Measurements from ENCODE around the gene PACSIN1.

The PACSIN1 gene

DNA sequence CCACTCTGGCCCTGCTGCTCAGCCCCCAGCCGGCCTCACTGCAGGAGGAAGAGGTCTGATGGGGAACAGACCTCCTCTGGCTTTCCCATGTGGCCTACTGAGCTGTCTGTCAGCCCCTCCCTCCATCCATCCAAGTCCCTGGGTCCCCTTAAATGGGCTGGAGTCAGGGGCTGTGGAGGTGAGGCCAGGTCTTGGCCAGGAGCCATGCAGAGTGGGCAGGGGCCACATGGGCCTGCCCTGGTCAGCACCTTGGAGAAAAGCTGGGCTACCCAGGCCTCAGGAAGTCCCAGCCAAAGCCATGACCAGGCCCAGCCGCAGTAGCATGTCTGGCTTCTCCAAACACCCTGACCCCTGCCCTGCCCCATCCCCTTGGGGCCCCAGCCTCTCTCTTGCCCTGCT is 83.9 kb downstream of the PACSIN1 start:
- no peak for DNase-seq
- in situ Hi-C loops (cut with HindIII; ENCODE audit: low pct_ligation_motif_present, low pct_unique_long_range_greater_than_20kb, low sequenced_read_pairs), result no loop called here

DNA sequence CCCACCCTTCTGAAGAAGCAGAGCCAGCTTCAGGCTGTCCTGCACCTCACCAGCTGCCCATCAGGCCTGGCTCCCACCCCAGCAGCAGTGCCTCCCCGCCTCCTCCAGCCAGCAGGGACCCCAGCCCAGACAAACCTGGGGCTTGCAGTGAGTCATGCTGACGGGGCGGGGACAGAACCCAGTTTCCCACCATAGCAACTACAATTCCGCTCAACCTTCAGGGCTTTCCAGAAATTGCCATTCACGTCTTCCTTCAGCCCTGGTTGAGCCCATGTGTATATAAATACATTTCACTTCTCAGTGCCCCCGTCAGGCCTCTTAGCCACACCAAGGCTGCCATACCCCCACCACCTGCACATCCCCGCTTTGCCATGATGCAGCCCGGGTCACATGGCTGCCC is 85.8 kb downstream of the PACSIN1 start:
- no peak for DNase-seq
- in situ Hi-C loops (cut with HindIII; ENCODE audit: low pct_ligation_motif_present, low pct_unique_long_range_greater_than_20kb, low sequenced_read_pairs), result no loop called here

DNA sequence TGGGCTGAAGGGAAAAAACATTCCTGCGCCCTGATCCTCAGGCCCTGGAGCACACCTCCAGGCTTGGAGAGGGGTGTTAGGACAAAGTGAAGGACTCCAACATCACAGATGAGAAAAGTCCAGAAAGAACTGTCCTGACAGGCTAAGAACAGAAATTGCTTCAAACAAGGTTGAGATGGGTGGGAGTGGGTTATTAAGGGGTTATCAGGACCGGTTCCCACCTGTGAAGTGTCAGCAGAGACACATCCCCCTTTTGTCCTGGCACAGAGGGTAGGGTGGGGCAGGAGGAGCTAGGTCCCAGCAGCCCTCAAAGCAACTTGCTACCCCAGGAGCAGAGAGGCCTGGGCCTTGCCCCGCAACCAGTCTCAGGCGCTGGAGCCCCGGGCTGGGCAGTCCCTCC is 86.7 kb downstream of the PACSIN1 start:
- DNase-seq, result no peak
- in situ Hi-C loops (cut with HindIII; ENCODE audit: low pct_ligation_motif_present, low pct_unique_long_range_greater_than_20kb, low sequenced_read_pairs), result no loop called here

DNA sequence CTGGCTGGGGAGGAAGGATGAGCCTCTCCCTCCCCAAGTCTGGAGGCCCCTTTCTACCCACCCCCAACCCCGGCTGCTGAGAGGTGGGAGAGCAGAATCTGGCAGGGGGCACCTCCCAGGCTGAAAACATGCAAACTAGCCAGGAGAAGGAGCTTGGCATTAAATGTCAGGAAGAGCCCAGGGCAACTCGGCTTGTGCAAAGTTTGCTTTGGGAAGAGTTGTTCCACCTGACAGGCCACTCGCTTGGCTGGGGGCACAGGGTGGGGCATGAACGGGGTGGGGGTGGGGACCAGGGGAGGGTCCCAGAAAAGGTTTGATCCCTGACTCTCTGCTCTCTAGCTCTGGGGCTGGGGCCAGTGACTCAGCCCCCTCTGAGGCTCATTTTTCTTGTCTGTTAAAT is 87.3 kb downstream of the PACSIN1 start:
- DNase-seq, result no peak
- in situ Hi-C loops (cut with HindIII; ENCODE audit: low pct_ligation_motif_present, low pct_unique_long_range_greater_than_20kb, low sequenced_read_pairs), result no loop called here

DNA sequence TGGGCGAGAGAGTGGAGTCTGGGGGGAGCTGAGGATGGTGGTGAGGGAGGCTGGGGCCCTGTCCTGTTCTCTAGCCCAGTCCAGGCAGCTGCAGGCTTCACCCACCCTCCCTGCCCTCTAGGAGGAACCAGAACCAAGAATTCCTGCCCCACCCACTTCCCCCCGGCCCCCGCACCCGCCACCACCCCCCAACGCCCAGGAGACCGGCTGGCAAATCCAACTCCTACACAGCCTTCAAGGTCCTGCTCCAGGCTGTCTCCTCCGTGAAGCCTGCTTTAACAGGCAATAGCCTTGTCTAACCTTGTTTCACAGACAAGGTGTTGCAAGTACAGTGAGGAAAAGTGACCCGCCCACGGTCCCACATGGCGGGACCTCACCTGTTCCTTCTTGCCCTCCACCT is 87.9 kb downstream of the PACSIN1 start:
- DNase-seq, result no peak
- in situ Hi-C loops (cut with HindIII; ENCODE audit: low pct_ligation_motif_present, low pct_unique_long_range_greater_than_20kb, low sequenced_read_pairs), result no loop called here

DNA sequence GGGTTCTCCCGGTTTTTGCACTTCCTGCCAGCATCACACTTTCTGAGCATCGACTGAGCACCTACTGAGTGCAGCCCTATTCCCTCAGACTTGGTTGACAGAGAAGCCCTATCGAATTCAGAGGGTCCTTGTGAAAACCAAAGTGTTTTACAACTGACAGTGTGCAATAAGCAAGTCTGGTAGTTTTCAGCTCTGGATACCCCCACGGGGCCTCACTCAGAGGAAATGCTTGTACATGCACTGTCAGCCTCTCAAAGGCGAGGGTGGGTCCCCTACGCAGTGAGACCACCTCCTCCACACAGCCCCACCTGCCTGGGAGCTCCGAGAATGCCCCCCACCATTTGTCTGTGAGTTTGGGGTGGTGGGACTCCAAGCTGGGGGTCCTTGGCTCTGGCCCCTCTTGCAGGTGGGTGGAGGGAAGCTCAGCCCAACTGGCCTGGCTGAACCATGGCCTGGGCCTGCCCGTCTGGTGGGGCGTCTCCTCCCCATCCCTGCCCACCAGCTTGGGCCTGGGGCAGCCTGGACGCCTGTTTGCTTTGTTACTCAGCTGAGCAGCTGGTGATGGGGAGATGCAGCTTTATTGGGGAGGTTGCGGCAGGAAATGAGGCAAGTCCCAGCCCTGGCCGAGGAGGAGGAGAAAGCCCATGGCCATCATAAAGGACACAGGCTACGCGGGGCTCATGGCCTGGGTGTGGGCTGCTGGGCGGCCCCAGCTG is 88.6 kb downstream of the PACSIN1 start:
- in situ Hi-C loops (cut with HindIII; ENCODE audit: low pct_ligation_motif_present, low pct_unique_long_range_greater_than_20kb, low sequenced_read_pairs), result no loop called here
- DNase-seq, result no peak

DNA sequence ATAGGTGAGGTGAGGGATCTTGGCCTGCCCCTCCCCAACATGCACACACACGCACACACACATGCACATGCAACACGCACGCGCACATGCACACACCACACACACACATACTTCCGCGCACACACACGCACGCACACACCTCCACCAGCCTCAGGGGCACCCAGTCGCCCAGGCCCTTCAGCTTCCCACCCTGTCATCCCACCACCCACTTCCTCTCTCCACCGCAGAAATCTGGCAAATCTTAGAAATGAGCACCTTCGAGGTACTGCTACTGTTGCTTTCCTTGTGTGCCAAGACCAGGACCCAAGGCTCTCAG is 89.1 kb downstream of the PACSIN1 start:
- in situ Hi-C loops (cut with HindIII; ENCODE audit: low pct_ligation_motif_present, low pct_unique_long_range_greater_than_20kb, low sequenced_read_pairs), result no loop called here
- no peak for DNase-seq

DNA sequence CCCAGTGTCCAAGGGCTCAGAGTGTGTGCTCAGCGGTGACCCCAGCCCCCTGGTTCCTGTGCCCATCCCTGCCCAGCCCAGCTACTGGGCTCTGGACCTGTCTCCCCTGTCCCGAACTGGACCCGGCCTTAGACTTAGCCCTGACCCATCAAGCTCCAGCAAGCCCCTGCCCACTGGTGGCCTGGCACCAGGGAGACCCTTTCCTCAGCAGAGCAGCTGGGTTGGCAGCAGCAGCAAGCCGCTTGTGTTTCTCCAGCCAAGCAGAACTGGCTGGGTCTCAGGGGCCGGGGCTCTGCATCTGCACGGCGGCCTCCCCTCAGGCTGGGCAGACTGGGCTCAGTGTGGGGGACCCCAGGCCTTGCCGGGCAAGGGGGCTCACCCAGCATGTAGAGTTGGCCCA is 89.5 kb downstream of the PACSIN1 start:
- DNase-seq, result no peak
- in situ Hi-C loops (cut with HindIII; ENCODE audit: low pct_ligation_motif_present, low pct_unique_long_range_greater_than_20kb, low sequenced_read_pairs), result no loop called here

DNA sequence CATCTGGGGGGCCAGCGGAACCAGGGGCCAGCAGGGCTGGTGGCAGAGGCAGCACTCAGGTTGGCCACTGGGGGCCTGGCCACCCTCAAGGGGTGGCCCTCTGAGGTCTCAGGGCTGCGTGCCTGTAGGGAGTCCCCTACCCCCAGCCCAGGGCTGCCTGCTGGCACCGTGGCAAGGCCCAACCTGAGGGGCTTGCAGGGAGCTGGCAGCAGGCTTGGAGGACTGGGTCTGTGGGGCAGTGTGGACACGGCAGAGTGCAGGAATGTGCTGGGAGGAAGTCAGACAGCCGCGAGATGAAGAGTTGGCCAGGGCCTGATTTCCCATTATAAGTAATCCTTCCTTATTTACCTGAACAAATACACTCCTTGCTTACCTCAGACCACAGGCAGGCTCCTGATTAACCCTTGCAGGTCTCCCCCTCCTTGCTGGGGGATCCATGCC is 90.2 kb downstream of the PACSIN1 start, which contains the start of gene SPDEF:
SPDEF (minus strand) TSS at position 299 of the 441 bp plus-strand sequence. CDS start 11,874 bp downstream, outside the sequence.
- DNase-seq, result no peak
- in situ Hi-C loops (cut with HindIII; ENCODE audit: low pct_ligation_motif_present, low pct_unique_long_range_greater_than_20kb, low sequenced_read_pairs), result no loop called here

DNA sequence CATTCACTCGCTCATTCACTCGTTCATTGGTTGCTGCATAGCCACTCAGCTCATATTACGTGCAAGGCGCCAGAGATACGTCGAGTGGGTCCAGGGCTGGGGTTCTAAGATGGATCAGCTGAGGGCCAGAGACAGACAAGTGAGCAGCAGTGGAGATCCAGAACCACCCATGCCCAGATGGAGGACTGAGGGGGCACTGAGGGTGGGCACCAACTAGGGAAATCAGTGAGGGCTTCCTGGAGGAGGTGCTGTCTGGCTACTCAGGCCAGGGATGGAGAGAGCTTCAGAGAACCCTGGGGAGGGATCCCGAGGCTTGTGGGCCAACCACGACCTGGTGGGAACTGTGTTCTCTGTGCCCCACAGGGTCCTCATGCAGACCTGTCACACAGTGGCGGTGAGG is 90.6 kb downstream of the PACSIN1 start:
- no peak for DNase-seq
- in situ Hi-C loops (cut with HindIII; ENCODE audit: low pct_ligation_motif_present, low pct_unique_long_range_greater_than_20kb, low sequenced_read_pairs), result no loop called here

DNA sequence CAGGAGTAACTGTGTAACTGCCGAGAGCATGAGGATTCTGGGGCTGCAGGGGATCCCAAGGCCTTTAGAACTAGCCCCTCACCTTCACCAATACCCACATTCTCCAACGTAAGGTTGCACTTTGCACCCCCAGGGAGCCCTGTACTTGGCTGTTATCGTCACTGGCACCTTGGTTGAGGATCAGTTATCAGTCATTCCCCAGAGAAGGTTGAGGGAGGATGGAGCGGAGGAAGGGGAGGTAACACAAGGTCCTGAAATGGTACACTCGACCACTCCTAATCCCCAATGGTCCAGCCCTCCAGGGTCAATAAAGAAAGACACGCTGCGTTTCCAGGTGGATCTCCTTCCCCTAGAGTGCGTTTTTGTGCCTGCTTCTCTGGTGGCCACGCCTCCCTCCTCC is 91.4 kb downstream of the PACSIN1 start:
- in situ Hi-C loops (cut with HindIII; ENCODE audit: low pct_ligation_motif_present, low pct_unique_long_range_greater_than_20kb, low sequenced_read_pairs), result no loop called here
- DNase-seq, result no peak

DNA sequence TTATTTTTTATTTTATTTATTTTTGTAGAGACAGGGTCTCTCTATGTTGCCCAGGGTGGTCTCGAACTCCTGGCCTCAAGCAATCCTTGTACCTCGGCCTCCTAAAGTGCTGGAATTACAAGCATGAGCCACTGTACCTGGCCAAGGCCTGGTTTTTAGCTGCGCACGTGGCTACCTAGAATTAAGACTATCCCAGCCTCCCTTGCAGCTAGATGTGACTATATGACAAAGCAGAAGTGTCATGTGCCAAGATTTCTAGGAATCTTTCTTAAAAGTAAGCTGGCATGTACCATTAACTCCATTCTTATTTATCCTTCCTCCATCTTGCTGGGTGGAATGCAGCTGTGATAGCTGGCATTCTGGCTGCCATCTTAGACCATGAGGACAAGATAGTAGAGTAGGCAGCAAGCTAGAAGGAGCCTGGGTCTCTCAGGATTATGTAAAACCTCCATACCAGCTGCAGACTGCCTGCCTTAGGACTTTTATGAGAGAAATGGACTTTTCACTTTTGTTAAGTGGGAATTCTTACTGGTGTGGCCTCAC is 92.4 kb downstream of the PACSIN1 start:
- in situ Hi-C loops (cut with HindIII; ENCODE audit: low pct_ligation_motif_present, low pct_unique_long_range_greater_than_20kb, low sequenced_read_pairs), result no loop called here
- DNase-seq, result no peak

DNA sequence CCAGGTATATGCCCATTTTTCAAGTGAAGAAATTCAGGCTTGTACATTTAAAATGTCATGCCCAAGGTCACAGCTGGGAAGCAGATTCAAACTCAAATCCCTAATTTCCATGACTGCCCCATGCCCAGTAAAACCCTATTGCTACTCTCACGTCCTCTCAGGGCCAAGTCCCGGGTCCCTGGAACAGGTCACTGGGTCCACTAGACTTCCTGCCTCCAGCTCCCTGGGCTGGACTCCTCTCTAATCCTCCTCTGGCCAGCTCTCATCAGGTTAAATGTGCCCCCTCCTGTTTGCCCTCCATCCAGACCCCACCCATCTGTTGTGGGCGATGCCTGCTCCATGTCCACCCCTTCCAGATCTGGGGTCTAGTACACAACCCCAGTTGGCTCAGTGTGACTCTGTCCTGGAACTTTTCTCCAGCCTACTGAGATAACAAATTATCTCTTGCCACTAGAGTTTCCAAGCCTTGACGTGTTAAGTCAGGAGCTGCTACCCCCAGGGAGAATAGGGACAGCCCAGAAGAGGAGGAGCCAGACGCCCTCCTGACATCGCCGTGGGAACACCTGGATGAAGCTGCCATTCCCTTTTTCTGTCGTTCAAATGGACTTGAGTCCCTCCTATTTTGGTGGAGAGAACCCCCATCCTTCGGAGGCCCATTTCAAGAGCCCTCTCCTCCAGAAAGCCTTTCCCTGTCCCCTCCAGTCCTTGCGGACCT is 93.9 kb downstream of the PACSIN1 start:
- in situ Hi-C loops (cut with HindIII; ENCODE audit: low pct_ligation_motif_present, low pct_unique_long_range_greater_than_20kb, low sequenced_read_pairs), result no loop called here
- DNase-seq, result no peak

DNA sequence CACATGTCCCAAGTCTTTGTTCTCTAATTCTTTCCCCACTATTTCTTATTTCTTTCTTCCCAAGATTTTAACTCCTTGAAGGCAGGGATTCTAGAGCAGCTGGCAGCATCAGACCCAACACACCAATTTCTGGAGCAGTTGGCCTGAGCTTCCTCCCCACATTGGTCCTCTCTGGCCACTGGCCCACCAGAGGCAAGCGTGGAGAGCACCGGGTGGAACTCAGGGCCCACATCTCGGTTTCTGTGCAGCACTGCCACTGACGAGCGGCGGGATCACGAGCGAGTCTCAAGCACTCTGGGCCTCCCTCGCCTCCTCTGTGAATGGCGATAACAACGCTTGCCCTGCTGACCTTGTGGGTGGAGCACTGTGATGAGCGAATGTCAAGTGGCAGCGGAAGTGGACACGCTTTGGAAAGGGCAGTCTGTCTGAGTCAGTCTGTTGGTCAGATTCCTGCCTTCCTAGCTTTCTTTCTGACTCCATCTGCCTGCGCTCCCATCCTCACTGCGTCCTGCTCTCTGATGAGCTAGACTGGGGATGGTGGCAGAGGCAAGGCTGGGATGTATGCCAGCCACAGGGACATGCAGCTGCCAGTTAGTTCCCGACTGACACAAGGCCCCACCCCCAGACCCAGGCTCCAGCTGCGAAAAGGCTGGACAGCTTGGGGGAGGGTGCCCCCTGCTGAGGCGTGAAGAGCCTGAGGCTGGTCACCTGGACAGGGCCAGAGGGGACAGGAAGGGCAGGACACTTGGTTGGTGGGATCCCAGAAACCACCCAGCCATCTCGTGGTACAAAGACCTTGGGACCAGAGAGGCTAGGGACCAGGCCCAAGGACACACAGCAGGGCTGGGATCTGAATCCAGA is 94.7 kb downstream of the PACSIN1 start:
- peak; percentile 12 for DNase-seq
- in situ Hi-C loops (cut with HindIII; ENCODE audit: low pct_ligation_motif_present, low pct_unique_long_range_greater_than_20kb, low sequenced_read_pairs), result no loop called here

DNA sequence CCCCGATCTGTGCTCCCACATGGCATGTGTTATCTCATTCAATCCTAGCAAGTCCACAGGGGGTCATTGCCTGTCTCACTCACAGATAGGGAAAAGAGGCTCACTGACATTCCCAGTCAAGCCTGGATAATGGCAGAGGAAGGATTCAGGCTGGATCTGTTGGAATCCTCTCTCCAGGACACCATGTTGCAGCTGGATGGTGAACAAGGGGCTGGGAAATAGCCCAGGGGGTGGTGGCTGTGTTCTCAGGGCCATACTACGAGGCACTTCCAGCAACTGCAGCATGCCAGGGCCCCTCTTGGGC is 95.3 kb downstream of the PACSIN1 start:
- DNase-seq, result no peak
- in situ Hi-C loops (cut with HindIII; ENCODE audit: low pct_ligation_motif_present, low pct_unique_long_range_greater_than_20kb, low sequenced_read_pairs), result no loop called here

DNA sequence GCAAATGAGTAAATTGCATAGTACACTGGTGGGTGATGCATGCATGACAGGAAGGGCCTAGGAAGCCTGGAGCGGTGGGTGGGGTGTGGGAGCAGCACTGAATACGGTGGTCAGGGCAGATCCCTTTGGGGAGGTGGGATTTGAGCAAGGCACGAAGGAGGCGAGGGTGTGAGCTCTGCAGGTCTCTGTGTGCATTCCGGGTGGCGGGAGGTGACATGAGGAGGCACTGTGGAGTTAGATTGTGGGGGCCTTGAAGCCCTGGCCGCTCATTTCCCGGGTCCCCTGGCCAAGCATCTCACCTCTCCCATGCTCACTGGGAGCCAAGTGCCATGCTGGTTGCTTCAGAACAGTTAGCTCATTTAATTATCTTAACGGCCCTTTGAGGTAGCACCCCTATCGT is 96.5 kb downstream of the PACSIN1 start:
- in situ Hi-C loops (cut with HindIII; ENCODE audit: low pct_ligation_motif_present, low pct_unique_long_range_greater_than_20kb, low sequenced_read_pairs), result no loop called here
- DNase-seq, result no peak

DNA sequence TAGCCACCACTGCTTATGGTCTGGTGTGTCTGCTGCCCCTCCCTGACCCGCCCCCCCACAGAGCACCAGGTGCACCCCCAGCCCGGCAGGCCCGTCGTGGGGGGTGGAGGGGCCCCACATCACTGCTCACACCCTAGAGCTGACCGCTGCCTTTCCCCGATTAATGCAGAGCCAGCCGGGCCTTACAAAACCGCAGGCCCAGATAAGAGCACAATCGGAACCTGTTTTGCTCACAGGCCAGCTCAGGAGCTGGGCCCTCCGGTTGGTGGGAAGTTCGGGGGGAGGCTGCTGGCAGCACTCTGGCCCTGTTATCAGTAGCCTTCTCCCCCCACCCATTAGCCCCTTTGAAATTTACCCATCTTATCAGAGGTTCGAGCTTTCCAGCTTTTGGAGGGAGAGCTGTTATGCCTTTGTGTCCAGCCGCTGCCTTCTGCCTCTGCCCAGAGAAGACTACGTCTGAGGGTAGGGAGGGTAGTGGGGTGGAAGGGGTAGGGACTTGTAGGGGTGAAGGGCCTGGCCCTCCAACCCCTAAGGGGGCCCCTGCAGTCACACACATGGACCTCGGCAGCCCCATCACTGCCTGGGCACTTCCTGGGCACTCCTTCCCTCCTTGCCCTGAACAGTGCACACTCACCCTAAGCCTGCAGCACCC is 97.1 kb downstream of the PACSIN1 start:
- no peak for DNase-seq
- in situ Hi-C loops (cut with HindIII; ENCODE audit: low pct_ligation_motif_present, low pct_unique_long_range_greater_than_20kb, low sequenced_read_pairs), result no loop called here

DNA sequence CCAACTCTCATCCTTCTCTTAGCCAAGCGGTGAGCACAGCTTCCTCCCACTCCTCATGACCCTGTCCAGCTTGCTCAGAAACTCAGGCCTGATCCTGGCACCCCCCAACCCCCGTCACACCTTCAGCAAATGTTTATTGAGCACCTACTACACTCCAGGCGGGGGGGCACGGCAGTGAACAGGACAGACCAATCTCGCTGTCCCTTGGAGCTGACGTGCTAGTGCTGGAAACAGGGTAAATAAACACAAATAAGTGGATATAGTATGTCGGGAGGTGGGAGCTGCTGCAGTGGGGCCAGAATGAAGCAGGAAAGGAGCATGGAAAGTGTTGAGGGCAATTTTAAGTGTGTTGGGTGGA is 97.6 kb downstream of the PACSIN1 start:
- in situ Hi-C loops (cut with HindIII; ENCODE audit: low pct_ligation_motif_present, low pct_unique_long_range_greater_than_20kb, low sequenced_read_pairs), result no loop called here
- DNase-seq, result no peak

DNA sequence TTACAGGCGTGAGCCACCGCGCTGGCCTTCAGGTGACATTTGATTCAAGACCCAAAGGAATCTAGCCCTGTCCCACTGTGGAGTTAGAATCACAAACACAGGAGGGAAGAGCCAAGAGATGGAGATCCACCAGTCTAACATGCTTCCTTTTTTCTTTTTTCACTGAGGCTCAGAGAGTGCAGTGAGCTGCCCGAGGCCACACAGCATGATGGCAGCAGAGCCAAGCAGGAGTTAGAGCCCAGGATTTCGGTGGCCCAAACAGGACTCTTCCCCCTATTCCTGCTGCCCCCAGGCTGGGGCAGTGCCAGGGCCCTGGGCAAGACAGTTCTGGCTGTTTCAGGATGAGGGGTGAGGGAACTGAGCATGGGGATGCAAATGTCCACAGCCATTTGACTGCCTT is 98.3 kb downstream of the PACSIN1 start:
- in situ Hi-C loops (cut with HindIII; ENCODE audit: low pct_ligation_motif_present, low pct_unique_long_range_greater_than_20kb, low sequenced_read_pairs), result no loop called here
- DNase-seq, result no peak

Measured in ACHN (cell line).